CD14-positive monocyte (primary cell): ENCODE results near the gene CPS1. TPM values are rescaled to one million over a fixed set of nuclear protein-coding genes. Genes with fewer than 3 reads are reported as not detected.

Experiments
- DNase-seq, 3 donors: peaks; one replicate each; pipeline ENCODE4 v3.0.0-alpha.2; 2011 to 2022
- H2AFZ ChIP-seq: 2 replicates; pipeline ENCODE4 v1.6.0; 2012; ENCODE audit warnings: mild to moderate bottlenecking, low read depth, low read length, inconsistent platforms; ENCODE audit not compliant: insufficient read depth, poor library complexity, severe bottlenecking
- H3K27ac ChIP-seq, 2 donors: 1 replicate in 1 of 2; 2 replicates in 1 of 2; pipeline ENCODE4 v1.5.1; 2012 to 2013; ENCODE audit warnings: low read length in 2 of 2, control low read depth in 1 of 2, inconsistent platforms in 1 of 2, low read depth in 1 of 2, mild to moderate bottlenecking in 1 of 2
- H3K27me3 ChIP-seq, 2 donors: one replicate each; pipeline versions ENCODE4 v1.6.0 to v1.6.1; 2011 to 2013; ENCODE audit warnings: low read length in 2 of 2; ENCODE audit not compliant: control insufficient read depth in 2 of 2, insufficient read depth in 2 of 2
- H3K36me3 ChIP-seq, 2 donors: replicated peaks in 1 of 2; 1 replicate in 1 of 2; 2 replicates in 1 of 2; pipeline versions ENCODE4 v1.5.1 to v1.6.1; 2012 to 2013; ENCODE audit warnings: low read length in 2 of 2, control low read depth in 1 of 2, inconsistent platforms in 1 of 2, mild to moderate bottlenecking in 1 of 2; ENCODE audit not compliant: insufficient read depth in 2 of 2, control insufficient read depth in 1 of 2
- H3K4me1 ChIP-seq, 2 donors: 1 replicate in 1 of 2; 2 replicates in 1 of 2; pipeline versions ENCODE4 v1.5.1 to v1.6.1; 2012 to 2013; ENCODE audit warnings: low read length in 2 of 2, control low read depth in 1 of 2, inconsistent platforms in 1 of 2, mild to moderate bottlenecking in 1 of 2, moderate library complexity in 1 of 2; ENCODE audit not compliant: insufficient read depth in 2 of 2, control insufficient read depth in 1 of 2
- H3K4me2 ChIP-seq: replicated peaks from 2 replicates; pipeline ENCODE3; 2012; ENCODE audit warnings: low read length, moderate library complexity, mild to moderate bottlenecking; ENCODE audit not compliant: poor library complexity, severe bottlenecking; ENCODE audit errors: extremely low read depth
- H3K4me3 ChIP-seq, 3 experiments: fragments of 200-600 bp in 1 of 3; sonication (generic) in 1 of 3; replicated peaks in 1 of 3; 1 replicate in 2 of 3; 2 replicates in 1 of 3; pipeline ENCODE4 v1.5.1; 2011 to 2013; ENCODE audit warnings: low read length in 3 of 3, mild to moderate bottlenecking in 3 of 3, control low read depth in 2 of 3, low read depth in 2 of 3, inconsistent platforms in 1 of 3, moderate library complexity in 1 of 3
- H3K79me2 ChIP-seq: 2 replicates; pipeline ENCODE4 v1.6.0; 2012; ENCODE audit warnings: mild to moderate bottlenecking, control low read depth, inconsistent platforms, low read length, moderate library complexity; ENCODE audit not compliant: insufficient read depth
- H3K9ac ChIP-seq: 2 replicates; pipeline ENCODE4 v1.6.0; 2017; ENCODE audit warnings: low read length, mild to moderate bottlenecking; ENCODE audit not compliant: insufficient read depth, poor library complexity, severe bottlenecking
- H3K9me3 ChIP-seq, 2 donors: replicated peaks in 1 of 2; 1 replicate in 1 of 2; 2 replicates in 1 of 2; pipeline versions ENCODE4 v1.5.1 to v1.6.1; 2012 to 2013; ENCODE audit warnings: low read length in 2 of 2, control low read depth in 1 of 2; ENCODE audit not compliant: control insufficient read depth in 1 of 2, insufficient read depth in 1 of 2
- H4K20me1 ChIP-seq: 2 replicates; pipeline ENCODE4 v1.6.0; 2012; ENCODE audit warnings: mild to moderate bottlenecking, low read length, control low read depth, moderate library complexity; ENCODE audit not compliant: insufficient read depth
- H3K27ac Mint-ChIP-seq, 7 donors: one replicate each; pipeline ENCODE4 v1.8.0; 2020; ENCODE audit warnings: mild to moderate bottlenecking in 7 of 7, mixed read lengths in 7 of 7, moderate library complexity in 6 of 7, inconsistent platforms in 2 of 7
- H3K27me3 Mint-ChIP-seq, 3 donors: one replicate each; pipeline ENCODE4 v1.8.0; 2021 to 2022; ENCODE audit warnings: low read depth in 3 of 3, mild to moderate bottlenecking in 3 of 3, mixed read lengths in 3 of 3, moderate library complexity in 3 of 3, inconsistent platforms in 1 of 3
- H3K36me3 Mint-ChIP-seq, 2 donors: one replicate each; pipeline ENCODE4 v1.8.0; 2020; ENCODE audit warnings: mixed read lengths in 2 of 2, inconsistent platforms in 1 of 2, mild to moderate bottlenecking in 1 of 2
- H3K4me1 Mint-ChIP-seq: one replicate; pipeline ENCODE4 v1.8.0; 2020; ENCODE audit warnings: mild to moderate bottlenecking, mixed read lengths
- H3K4me3 Mint-ChIP-seq, 2 donors: one replicate each; pipeline ENCODE4 v1.8.0; 2020; ENCODE audit warnings: mild to moderate bottlenecking in 2 of 2, mixed read lengths in 2 of 2, moderate library complexity in 1 of 2
- H3K9me3 Mint-ChIP-seq, 7 donors: one replicate each; pipeline ENCODE4 v1.8.0; 2020 to 2022; ENCODE audit warnings: mixed read lengths in 7 of 7, mild to moderate bottlenecking in 6 of 7, moderate library complexity in 6 of 7, inconsistent platforms in 2 of 7
- CTCF ChIP-seq: fragments of 200-600 bp; IDR thresholded peaks from one replicate; pipeline ENCODE4 v1.8.0; 2022; ENCODE audit warnings: antibody characterized with exemption, mild to moderate bottlenecking
- WGBS: methylation state at CpG from one replicate; pipeline ENCODE4 v1.1.5; 2013; ENCODE audit warnings: missing lambda C conversion rate; ENCODE audit not compliant: insufficient coverage; 5-methylcytosine and 5-hydroxymethylcytosine counted together
- intact Hi-C, 2 donors: fragments of 100-400 bp; cut with micrococcal nuclease; formaldehyde crosslinking; loops; one replicate each; pipeline versions ENCODE4 v1.15.0 to v1.15.1; 2023
- polyA plus RNA-seq, 3 donors: library from polyadenylated mRNA; depleted of rRNA in 1 of 3; unstranded in 2 of 3; stranded (reverse) in 1 of 3; fragments of 300-500 nt in 2 of 3; fragments of >200 nt in 1 of 3; fragmentation: Illumina TruSeq in 2 of 3; gene quantifications; 1 replicate in 2 of 3; 2 replicates in 1 of 3; pipeline ENCODE4 v1.2.3, GENCODE V29; 2012 to 2021

The CPS1 gene
- polyA plus RNA-seq, 3 donors, result not detected

GRCh38 chr2:210539035-210539434, 17.4 kb upstream of the CPS1 start:
- WGBS, result no CpG with 5 or more reads among the region's 2 CpGs
- Histone ChIP-seq H2AFZ (no peak overlapping the region), H3K27me3 (no peaks in the 10 kb centered on the region), H3K27ac (no peak overlapping the region), H3K9me3 (no peaks in the 10 kb centered on the region), H3K9ac (no peak overlapping the region), H3K4me1 (no peaks in the 10 kb centered on the region), H3K36me3 (no peaks in the 10 kb centered on the region), H3K79me2 (no peaks in the 10 kb centered on the region), H4K20me1 (no peaks in the 10 kb centered on the region), H3K4me2 (no peak overlapping the region), H3K4me3 (no peak overlapping the region)
- H3K4me3 Mint-ChIP-seq, result no peak overlapping the region
- intact Hi-C loops, result no loop called here
- H3K9me3 Mint-ChIP-seq, result peaks cover 0 to 6% (median 0%) of the 10 kb centered on the region in 7 donors
- TF ChIP-seq CTCF, result no peak
- no peaks in the 10 kb centered on the region for H3K4me1 Mint-ChIP-seq
- no peaks in the 10 kb centered on the region for H3K36me3 Mint-ChIP-seq
- no peak overlapping the region for H3K27ac Mint-ChIP-seq
- peaks cover 0 to 4% (median 1%) of the 10 kb centered on the region in 3 donors for H3K27me3 Mint-ChIP-seq
- no peak for DNase-seq

GRCh38 chr2:210539578-210540416, 16.6 kb upstream of the CPS1 start:
- no peaks in the 10 kb centered on the region for H3K79me2 ChIP-seq
- Mint-ChIP-seq H3K27me3 (peaks cover 0 to 3% (median 1%) of the 10 kb centered on the region in 3 donors), H3K36me3 (no peaks in the 10 kb centered on the region), H3K27ac (no peak overlapping the region), H3K9me3 (peaks cover 0 to 5% (median 0%) of the 10 kb centered on the region in 7 donors), H3K4me3 (no peak overlapping the region), H3K4me1 (no peaks in the 10 kb centered on the region)
- intact Hi-C loops, result no loop called here
- no peak for DNase-seq
- H3K36me3 ChIP-seq, result no peaks in the 10 kb centered on the region
- no peaks in the 10 kb centered on the region for H3K27me3 ChIP-seq
- H3K4me3 ChIP-seq, result no peak overlapping the region
- 40% methylated on average over 1 of the region's 5 CpGs for WGBS
- no peak overlapping the region for H3K27ac ChIP-seq
- no peak for TF ChIP-seq CTCF
- no peaks in the 10 kb centered on the region for H4K20me1 ChIP-seq
- no peak overlapping the region for H3K9ac ChIP-seq
- no peak overlapping the region for H2AFZ ChIP-seq
- H3K4me1 ChIP-seq, result no peaks in the 10 kb centered on the region
- no peak overlapping the region for H3K4me2 ChIP-seq
- no peaks in the 10 kb centered on the region for H3K9me3 ChIP-seq
